ENCODE measurements around the gene MTRR. TPM values are rescaled to one million over a fixed set of nuclear protein-coding genes. Genes with fewer than 3 reads are reported as not detected.

MTRR gene
- total and polyA plus RNA-seq, 2 experiments from 2014 or later: 24.8 to 28.0 TPM

GRCh38 chr5:7824995-7825394 is 44.0 kb upstream of the MTRR start:
- H3K27ac ChIP-seq: no peak overlapping the region
- TF ChIP-seq EZH2 (IDR thresholded peaks at IDR 0.05; ENCODE audit: borderline replicate concordance) (no peak), EZH2phosphoT487 (IDR thresholded peaks at IDR 0.05; ENCODE audit: low read depth, severe bottlenecking, unreplicated experiment) (no peak), CTCF (IDR thresholded peaks at IDR 0.05; ENCODE audit: poor library complexity) (no peak)
- H3K4me1 ChIP-seq (ENCODE audit: insufficient read depth): no peaks in the 10 kb centered on the region
- WGBS (ENCODE audit: low lambda C conversion rate, missing lambda C conversion rate): 96% methylated on average over 18 of the region's 18 CpGs
- no peak overlapping the region for H3K4me3 ChIP-seq
- H3K79me2 ChIP-seq: no peaks in the 10 kb centered on the region
- no peaks in the 10 kb centered on the region for H3K27me3 ChIP-seq
- H3K4me2 ChIP-seq: no peak overlapping the region
- H4K20me1 ChIP-seq (ENCODE audit: insufficient read depth, poor library complexity, severe bottlenecking): no peaks in the 10 kb centered on the region
- H2AFZ ChIP-seq: no peak overlapping the region
- no peak for DNase-seq (ENCODE audit: low spot score)
- H3K9me2 ChIP-seq (replicated peaks; ENCODE audit: insufficient read depth): no peaks in the 10 kb centered on the region
- H3K36me3 ChIP-seq (replicated peaks; ENCODE audit: insufficient read depth, low read depth): no peaks in the 10 kb centered on the region
- H3K9me3 ChIP-seq (ENCODE audit: low read depth): no peaks in the 10 kb centered on the region

- Histone ChIP-seq H3K4me3 (no peak overlapping the region), H2AFZ (no peak overlapping the region), H3K27ac (no peak overlapping the region), H3K9me3 (ENCODE audit: low read depth) (no peaks in the 10 kb centered on the region), H3K9me2 (replicated peaks; ENCODE audit: insufficient read depth) (no peaks in the 10 kb centered on the region), H3K27me3 (no peaks in the 10 kb centered on the region), H3K4me2 (no peak overlapping the region), H3K79me2 (no peaks in the 10 kb centered on the region), H3K36me3 (replicated peaks; ENCODE audit: insufficient read depth, low read depth) (no peaks in the 10 kb centered on the region), H3K4me1 (ENCODE audit: insufficient read depth) (no peaks in the 10 kb centered on the region), H4K20me1 (ENCODE audit: insufficient read depth, poor library complexity, severe bottlenecking) (no peaks in the 10 kb centered on the region)
- TF ChIP-seq EZH2 (IDR thresholded peaks at IDR 0.05; ENCODE audit: borderline replicate concordance): no peak
- no peak for TF ChIP-seq CTCF (IDR thresholded peaks at IDR 0.05; ENCODE audit: poor library complexity)
- no peak for TF ChIP-seq EZH2phosphoT487 (IDR thresholded peaks at IDR 0.05; ENCODE audit: low read depth, severe bottlenecking, unreplicated experiment)
- WGBS (ENCODE audit: low lambda C conversion rate, missing lambda C conversion rate): 93% methylated on average over 11 of the region's 11 CpGs
- DNase-seq (ENCODE audit: low spot score): no peak
These were observed 43.3 kb upstream of the MTRR start for GRCh38 chr5:7825630-7826029.

- Histone ChIP-seq H4K20me1 (ENCODE audit: insufficient read depth, poor library complexity, severe bottlenecking) (no peaks in the 10 kb centered on the region), H3K4me2 (no peak overlapping the region), H3K79me2 (no peaks in the 10 kb centered on the region), H3K36me3 (replicated peaks; ENCODE audit: insufficient read depth, low read depth) (no peaks in the 10 kb centered on the region), H3K9me3 (ENCODE audit: low read depth) (no peaks in the 10 kb centered on the region), H3K4me1 (ENCODE audit: insufficient read depth) (no peaks in the 10 kb centered on the region), H3K27ac (no peak overlapping the region), H3K27me3 (no peaks in the 10 kb centered on the region), H3K4me3 (no peak overlapping the region), H2AFZ (no peak overlapping the region), H3K9me2 (replicated peaks; ENCODE audit: insufficient read depth) (no peaks in the 10 kb centered on the region)
- TF ChIP-seq EZH2 (IDR thresholded peaks at IDR 0.05; ENCODE audit: borderline replicate concordance) (no peak), EZH2phosphoT487 (IDR thresholded peaks at IDR 0.05; ENCODE audit: low read depth, severe bottlenecking, unreplicated experiment) (no peak), CTCF (IDR thresholded peaks at IDR 0.05; ENCODE audit: poor library complexity) (no peak)
- 89% methylated on average over 6 of the region's 6 CpGs for WGBS (ENCODE audit: low lambda C conversion rate, missing lambda C conversion rate)
- no peak for DNase-seq (ENCODE audit: low spot score)
These were observed 41.3 kb upstream of the MTRR start for GRCh38 chr5:7827610-7828009.

- TF ChIP-seq CTCF (IDR thresholded peaks at IDR 0.05; ENCODE audit: poor library complexity): no peak
- Histone ChIP-seq H3K4me3 (no peak overlapping the region), H3K36me3 (replicated peaks; ENCODE audit: insufficient read depth, low read depth) (no peaks in the 10 kb centered on the region), H3K9me3 (ENCODE audit: low read depth) (no peaks in the 10 kb centered on the region), H3K9me2 (replicated peaks; ENCODE audit: insufficient read depth) (no peaks in the 10 kb centered on the region), H3K4me1 (ENCODE audit: insufficient read depth) (no peaks in the 10 kb centered on the region), H4K20me1 (ENCODE audit: insufficient read depth, poor library complexity, severe bottlenecking) (no peaks in the 10 kb centered on the region), H3K4me2 (no peak overlapping the region), H2AFZ (no peak overlapping the region), H3K27me3 (no peaks in the 10 kb centered on the region), H3K27ac (no peak overlapping the region), H3K79me2 (no peaks in the 10 kb centered on the region)
- no peak for DNase-seq (ENCODE audit: low spot score)
- 90% methylated on average over 10 of the region's 10 CpGs for WGBS (ENCODE audit: low lambda C conversion rate, missing lambda C conversion rate)
These were observed 40.7 kb upstream of the MTRR start for GRCh38 chr5:7828269-7828668.

Measured in hepatocyte (in vitro differentiated cells).